H1 (cell line): ENCODE data around the gene TM7SF3. TPM values are rescaled to one million over a fixed set of nuclear protein-coding genes. Genes with fewer than 3 reads are reported as not detected.

Source experiments
- CTCF ChIA-PET: fragments of 300-600 bp; sonication (Branson Sonifier 250); formaldehyde crosslinking; loops from one replicate; lab custom pipeline; 2021; ENCODE audit not compliant: partially characterized antibody; lab: Charles Lee
- POLR2A ChIA-PET: fragments of 300-600 bp; sonication (Branson Sonifier 250); formaldehyde crosslinking; loops from one replicate; lab custom pipeline; 2021; ENCODE audit warnings: inconsistent platforms; ENCODE audit not compliant: partially characterized antibody; lab: Charles Lee
- DNase-seq, 2 experiments: peaks; one replicate each; pipeline versions ENCODE4 v3.0.0 to v3.0.0-alpha.2; 2010 to 2022; ENCODE audit warnings: low spot score in 2 of 2, low read depth in 1 of 2, mixed read lengths in 1 of 2
- FAIRE-seq: peaks from 2 replicates; lab custom pipeline; 2011; peaks lifted over from hg19 to GRCh38; lab: Jason Lieb, UNC
- H2AFZ ChIP-seq: 2 replicates; pipeline ENCODE4 v1.8.1; 2012; ENCODE audit warnings: low read length, inconsistent platforms
- H2AK5ac ChIP-seq: 2 replicates; pipeline ENCODE4 v1.6.1; 2013; ENCODE audit warnings: low read depth, low read length
- H2BK120ac ChIP-seq: replicated peaks from 2 replicates; pipeline ENCODE3; 2013; ENCODE audit warnings: low read depth, low read length, inconsistent platforms
- H2BK12ac ChIP-seq: 2 replicates; pipeline ENCODE4 v1.6.1; 2013; ENCODE audit warnings: low read depth, low read length
- H2BK15ac ChIP-seq: 2 replicates; pipeline ENCODE4 v1.6.1; 2013; ENCODE audit warnings: low read length
- H2BK20ac ChIP-seq: 2 replicates; pipeline ENCODE4 v1.6.1; 2013; ENCODE audit warnings: low read length
- H2BK5ac ChIP-seq: 2 replicates; pipeline ENCODE4 v1.6.1; 2013; ENCODE audit warnings: low read depth, low read length
- H3K14ac ChIP-seq: 2 replicates; pipeline ENCODE4 v1.6.1; 2013; ENCODE audit warnings: inconsistent platforms; ENCODE audit not compliant: insufficient read length
- H3K18ac ChIP-seq: 2 replicates; pipeline ENCODE4 v1.6.1; 2013; ENCODE audit warnings: low read length; ENCODE audit errors: extremely low read depth
- H3K23ac ChIP-seq: 2 replicates; pipeline ENCODE4 v1.6.1; 2013; ENCODE audit warnings: inconsistent platforms; ENCODE audit not compliant: insufficient read length
- H3K23me2 ChIP-seq: 2 replicates; pipeline ENCODE4 v1.6.1; 2013; ENCODE audit warnings: low read depth, low read length
- H3K27ac ChIP-seq: 2 replicates; pipeline ENCODE4 v1.6.1; 2011; ENCODE audit warnings: low read depth, low read length, inconsistent platforms
- H3K27me3 ChIP-seq, 4 experiments: replicated peaks in 1 of 4; 1 replicate in 1 of 4; 2 replicates in 3 of 4; pipeline versions ENCODE4 v1.6.1 to v1.8.1; 2011 to 2013; ENCODE audit warnings: low read length in 3 of 4, mild to moderate bottlenecking in 3 of 4, inconsistent platforms in 2 of 4, mixed read lengths in 2 of 4, moderate library complexity in 1 of 4; ENCODE audit not compliant: control insufficient read depth in 3 of 4, insufficient read depth in 3 of 4; ENCODE audit errors: extremely low read depth in 1 of 4
- H3K36me3 ChIP-seq, 4 experiments: 2 replicates each; pipeline versions ENCODE4 v1.6.1 to v1.8.1; 2011 to 2013; ENCODE audit warnings: mild to moderate bottlenecking in 4 of 4, low read length in 3 of 4, moderate library complexity in 2 of 4, control low read depth in 1 of 4, inconsistent platforms in 1 of 4; ENCODE audit not compliant: insufficient read depth in 4 of 4, control insufficient read depth in 2 of 4
- H3K4ac ChIP-seq: replicated peaks from 2 replicates; pipeline ENCODE3; 2013; ENCODE audit warnings: low read length, low read depth, mixed read lengths, inconsistent platforms; ENCODE audit not compliant: insufficient read length
- H3K4me1 ChIP-seq, 4 experiments: replicated peaks in 1 of 4; 1 replicate in 1 of 4; 2 replicates in 3 of 4; pipeline versions ENCODE4 v1.6.1 to v1.8.1; 2011 to 2013; ENCODE audit warnings: low read length in 3 of 4, inconsistent platforms in 2 of 4, mixed read lengths in 1 of 4; ENCODE audit not compliant: insufficient read depth in 4 of 4, control insufficient read depth in 3 of 4
- H3K4me2 ChIP-seq, 2 experiments: 2 replicates each; pipeline versions ENCODE4 v1.6.1 to v1.8.1; 2011 to 2013; ENCODE audit warnings: low read depth in 2 of 2, low read length in 2 of 2, control low read depth in 1 of 2, inconsistent platforms in 1 of 2, mild to moderate bottlenecking in 1 of 2; ENCODE audit not compliant: insufficient read depth in 1 of 2
- H3K4me3 ChIP-seq, 4 experiments: fragments of 200-600, 300-600 bp in 1 of 4; sonication (generic), shearing (Covaris generic), sonication (Bioruptor Twin) in 1 of 4; 2 replicates each; pipeline versions ENCODE4 v1.5.1 to v1.8.1; 2011 to 2016; ENCODE audit warnings: low read length in 4 of 4, low read depth in 3 of 4, control low read depth in 2 of 4, inconsistent platforms in 2 of 4, mild to moderate bottlenecking in 2 of 4, mixed read lengths in 1 of 4, moderate library complexity in 1 of 4; ENCODE audit not compliant: insufficient read depth in 2 of 4; ENCODE audit errors: extremely low read depth in 1 of 4
- H3K56ac ChIP-seq: replicated peaks from 2 replicates; pipeline ENCODE3; 2013; ENCODE audit warnings: low read depth, mild to moderate bottlenecking, mixed read lengths, low read length, inconsistent platforms; ENCODE audit not compliant: insufficient read length
- H3K79me1 ChIP-seq: 2 replicates; pipeline ENCODE4 v1.6.1; 2013; ENCODE audit warnings: low read depth, low read length, control low read depth
- H3K79me2 ChIP-seq, 2 experiments: 2 replicates each; pipeline versions ENCODE4 v1.6.1 to v1.8.1; 2012 to 2013; ENCODE audit warnings: low read length in 2 of 2, mild to moderate bottlenecking in 2 of 2, inconsistent platforms in 1 of 2; ENCODE audit not compliant: insufficient read depth in 2 of 2, control insufficient read depth in 1 of 2
- H3K9ac ChIP-seq, 4 experiments: replicated peaks in 1 of 4; 1 replicate in 1 of 4; 2 replicates in 3 of 4; pipeline versions ENCODE4 v1.6.1 to v1.8.1; 2011 to 2013; ENCODE audit warnings: low read depth in 3 of 4, low read length in 3 of 4, control low read depth in 2 of 4, mild to moderate bottlenecking in 2 of 4, moderate library complexity in 2 of 4, inconsistent platforms in 1 of 4; ENCODE audit errors: extremely low read depth in 1 of 4
- H3K9me3 ChIP-seq, 2 experiments: 2 replicates each; pipeline versions ENCODE4 v1.6.1 to v1.8.1; 2012 to 2013; ENCODE audit warnings: mild to moderate bottlenecking in 2 of 2, moderate library complexity in 2 of 2, control low read depth in 1 of 2, inconsistent platforms in 1 of 2, low read depth in 1 of 2, low read length in 1 of 2, mixed read lengths in 1 of 2; ENCODE audit not compliant: insufficient read depth in 2 of 2
- H4K20me1 ChIP-seq, 2 experiments: replicated peaks in 1 of 2; 2 replicates each; pipeline versions ENCODE3 to v1.8.1; 2011 to 2013; ENCODE audit warnings: inconsistent platforms in 2 of 2, low read length in 2 of 2, mild to moderate bottlenecking in 1 of 2; ENCODE audit not compliant: insufficient read depth in 2 of 2, control insufficient read depth in 1 of 2
- H4K5ac ChIP-seq: 2 replicates; pipeline ENCODE4 v1.6.1; 2013; ENCODE audit warnings: low read length, low read depth, mixed read lengths, inconsistent platforms; ENCODE audit not compliant: insufficient read length
- H4K8ac ChIP-seq: 2 replicates; pipeline ENCODE4 v1.8.0; 2013; ENCODE audit warnings: mild to moderate bottlenecking, moderate library complexity, low read length, inconsistent platforms; ENCODE audit not compliant: insufficient read depth; ENCODE audit errors: extremely low read depth
- H4K91ac ChIP-seq: replicated peaks from 2 replicates; pipeline ENCODE3; 2013; ENCODE audit warnings: low read length, mixed read lengths, inconsistent platforms; ENCODE audit not compliant: insufficient read length
- E2F6 ChIP-seq: IDR thresholded peaks from 2 replicates; pipeline ENCODE4 v1.6.1; 2012; ENCODE audit warnings: inconsistent platforms
- GABPA ChIP-seq: IDR thresholded peaks from 2 replicates; pipeline ENCODE4 v1.6.1; 2011; ENCODE audit warnings: mild to moderate bottlenecking, low read length, moderate library complexity, borderline replicate concordance; ENCODE audit not compliant: insufficient read depth
- KDM1A ChIP-seq: fragments of 200-600, 300-600 bp; sonication (generic); IDR thresholded peaks from 2 replicates; pipeline ENCODE4 v1.7.1; 2016; ENCODE audit warnings: mild to moderate bottlenecking, low read length, borderline replicate concordance
- SAP30 ChIP-seq: fragments of 300-600 bp; sonication (generic); IDR thresholded peaks from 2 replicates; pipeline ENCODE4 v1.7.1; 2012; ENCODE audit warnings: low read length, moderate library complexity, mild to moderate bottlenecking, inconsistent platforms; ENCODE audit not compliant: insufficient read depth, insufficient replicate concordance
- TBP ChIP-seq: IDR thresholded peaks from 2 replicates; pipeline ENCODE4 v1.6.1; 2011; ENCODE audit warnings: low read depth, low read length, improper control_type of control experiment
- WGBS, 2 experiments: shearing (Covaris generic) in 1 of 2; methylation state at CpG; one replicate each; pipeline versions ENCODE4 v1.1.6 to v1.1.7; 2013 to 2015; ENCODE audit warnings: low lambda C conversion rate in 2 of 2, mixed read lengths in 2 of 2, inconsistent platforms in 1 of 2, low coverage in 1 of 2, missing lambda C conversion rate in 1 of 2; ENCODE audit not compliant: insufficient replicate concordance in 2 of 2, insufficient coverage in 1 of 2, insufficient read length in 1 of 2; ENCODE audit errors: extremely low coverage in 1 of 2, missing lambda C conversion rate in 1 of 2; 5-methylcytosine and 5-hydroxymethylcytosine counted together
- polyA plus RNA-seq, 7 experiments: library from polyadenylated mRNA; depleted of rRNA in 3 of 7; stranded (reverse) in 5 of 7; unstranded in 2 of 7; fragments of >200 nt in 5 of 7; fragments of 200-250 nt in 2 of 7; gene quantifications; 1 replicate in 5 of 7; 2 replicates in 1 of 7; 4 replicates in 1 of 7; pipeline versions ENCODE4 v1.2.1 to v1.2.3, GENCODE V29; 2011 to 2013; ENCODE audit warnings: missing spikeins in 2 of 7, mixed read lengths in 2 of 7
- total RNA-seq: library from RNA; stranded (reverse); fragmentation: NEBNext Ultra II Directional; extraction: Animal tissue kit (Norgen Biotek cat#: 25700); gene quantifications from 2 replicates; pipeline ENCODE4 v1.2.1, GENCODE V29; 2021

Gene TM7SF3
- total and polyA plus RNA-seq, 2 of the 8 experiments (the other 6 are each of a cell fraction or from before 2014, with no cell fraction given): 57.9 to 77.2 TPM

GRCh38 chr12:26989873-26990272, 24.3 kb downstream of the TM7SF3 start:
- no peaks in the 10 kb centered on the region for H3K79me2 ChIP-seq
- no peak overlapping the region for H2BK12ac ChIP-seq
- H3K27me3 ChIP-seq: no peaks in the 10 kb centered on the region
- ChIA-PET CTCF (no interaction called here), POLR2A (interaction anchor here (0.6 to 1.0 kb wide), 2 partner anchors 21 to 47 kb away, joined by 4 read pairs; no protein-coding TSS in a partner anchor)
- no peak overlapping the region for H4K8ac ChIP-seq
- H2AK5ac ChIP-seq: no peak overlapping the region
- H3K4me2 ChIP-seq: no peak overlapping the region
- FAIRE-seq: no peak
- H3K18ac ChIP-seq: no peak overlapping the region
- no peak overlapping the region for H2BK15ac ChIP-seq
- peaks cover 0 to 7% of the 10 kb centered on the region in 2 experiments for H4K20me1 ChIP-seq
- no peak overlapping the region for H2BK20ac ChIP-seq
- H3K27ac ChIP-seq: no peak overlapping the region
- H3K23me2 ChIP-seq: no peaks in the 10 kb centered on the region; the same call in 1 of the 2 replicates
- no peak for DNase-seq
- no peak overlapping the region for H4K91ac ChIP-seq
- no peak overlapping the region for H2BK5ac ChIP-seq
- H3K4me1 ChIP-seq: no peaks in the 10 kb centered on the region
- no peak overlapping the region for H4K5ac ChIP-seq
- 92 to 100% methylated on average over 1 to 4 of the region's 4 CpGs for WGBS, 2 experiments
- no peak overlapping the region for H3K56ac ChIP-seq
- TF ChIP-seq TBP: no peak
- no peak for TF ChIP-seq E2F6
- no peak for TF ChIP-seq KDM1A
- TF ChIP-seq SAP30: no peak
- TF ChIP-seq GABPA: no peak
- no peaks in the 10 kb centered on the region for H3K9me3 ChIP-seq
- H3K23ac ChIP-seq: no peak overlapping the region
- no peaks in the 10 kb centered on the region for H3K79me1 ChIP-seq
- no peak overlapping the region for H2AFZ ChIP-seq
- H3K14ac ChIP-seq: no peak overlapping the region
- no peak overlapping the region for H3K4me3 ChIP-seq
- H3K9ac ChIP-seq: no peak overlapping the region
- H2BK120ac ChIP-seq: no peak overlapping the region
- no peak overlapping the region for H3K4ac ChIP-seq
- H3K36me3 ChIP-seq: peaks cover 0 to 18% (median 9%) of the 10 kb centered on the region in 4 experiments; a peak in 6 of 8 replicates
